HG02970 (cell line): ENCODE measurements around the gene FPR1.

Experiments used
- ATAC-seq: cut with Tn5 transposase; IDR thresholded peaks from one replicate; pipeline ENCODE4 v1.9.1; 2021; ENCODE audit warnings: mild to moderate bottlenecking, moderate library complexity, moderate number of reproducible peaks; ENCODE audit not compliant: unreplicated experiment, low FRiP score

The FPR1 gene

GRCh38 chr19:51710163-51710562, 41.5 kb downstream of the FPR1 start:
- ATAC-seq = no peak

- no peak for ATAC-seq
These were observed 42.1 kb downstream of the FPR1 start for GRCh38 chr19:51709575-51709974.

DNA sequence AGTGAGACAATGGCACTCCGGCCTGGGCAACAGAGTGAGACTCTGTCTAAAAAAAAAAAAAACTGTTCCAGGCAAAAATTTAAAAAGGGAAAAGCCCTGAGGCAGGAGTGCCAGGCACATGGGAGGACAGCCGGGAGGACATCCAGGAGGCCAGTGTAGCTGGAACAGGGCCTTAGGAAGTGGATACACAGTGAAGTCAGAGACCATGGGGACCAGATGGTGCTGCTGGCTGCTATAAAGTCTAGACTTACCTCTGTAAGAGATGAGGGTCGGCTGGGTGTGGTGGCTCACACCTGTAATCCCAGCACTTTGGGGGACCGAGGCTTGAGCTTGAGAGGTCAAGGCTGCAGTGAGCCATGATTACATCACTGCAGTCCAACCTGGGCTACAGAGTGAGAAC, 42.9 kb downstream of the FPR1 start:
- ATAC-seq = no peak

GRCh38 chr19:51706885-51707284, 44.8 kb downstream of the FPR1 start:
- no peak for ATAC-seq

- ATAC-seq = no peak
These were observed 45.4 kb downstream of the FPR1 start for GRCh38 chr19:51706296-51706695.

GRCh38 chr19:51704626-51705025, 47.1 kb downstream of the FPR1 start:
- ATAC-seq = no peak

- ATAC-seq = peak; percentile 87
These were observed 47.8 kb downstream of the FPR1 start for GRCh38 chr19:51703575-51704515.

GRCh38 chr19:51702825-51703574, 48.7 kb downstream of the FPR1 start:
- no peak for ATAC-seq

DNA sequence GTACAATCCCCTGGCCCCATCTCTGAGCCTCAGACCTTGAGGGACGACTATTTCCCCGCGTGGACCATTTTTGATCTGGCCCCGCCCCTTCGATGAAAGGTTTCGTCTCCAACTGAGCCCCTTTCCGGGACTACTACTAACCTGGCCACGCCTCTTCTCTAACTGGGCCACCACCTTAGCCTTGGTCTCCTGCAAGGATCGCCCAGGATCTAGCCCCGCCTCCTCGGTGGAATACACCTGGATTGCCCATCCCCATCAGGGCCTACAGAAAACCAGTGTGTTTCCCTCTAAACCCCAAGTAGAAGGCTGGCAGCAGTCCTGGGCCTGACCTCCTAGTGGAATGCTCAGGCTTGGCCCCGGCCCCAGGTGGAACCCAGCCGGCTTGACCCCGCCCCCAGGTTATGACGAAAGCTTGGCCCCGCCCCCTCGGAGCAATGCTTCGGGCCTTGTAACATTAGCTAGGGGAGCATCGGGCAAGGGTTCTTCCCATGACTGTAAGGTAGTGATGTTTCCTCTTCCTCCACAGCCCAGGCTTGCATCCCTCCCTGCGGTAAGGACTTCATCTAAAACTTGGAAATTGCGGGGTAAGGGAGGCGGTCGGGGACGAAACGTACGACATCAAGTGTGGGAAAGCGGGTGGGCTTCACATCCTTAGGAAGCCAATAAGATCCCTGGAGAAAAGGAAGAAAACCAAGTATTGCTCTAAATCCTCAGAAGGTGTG, 49.4 kb downstream of the FPR1 start:
- ATAC-seq = no peak

DNA sequence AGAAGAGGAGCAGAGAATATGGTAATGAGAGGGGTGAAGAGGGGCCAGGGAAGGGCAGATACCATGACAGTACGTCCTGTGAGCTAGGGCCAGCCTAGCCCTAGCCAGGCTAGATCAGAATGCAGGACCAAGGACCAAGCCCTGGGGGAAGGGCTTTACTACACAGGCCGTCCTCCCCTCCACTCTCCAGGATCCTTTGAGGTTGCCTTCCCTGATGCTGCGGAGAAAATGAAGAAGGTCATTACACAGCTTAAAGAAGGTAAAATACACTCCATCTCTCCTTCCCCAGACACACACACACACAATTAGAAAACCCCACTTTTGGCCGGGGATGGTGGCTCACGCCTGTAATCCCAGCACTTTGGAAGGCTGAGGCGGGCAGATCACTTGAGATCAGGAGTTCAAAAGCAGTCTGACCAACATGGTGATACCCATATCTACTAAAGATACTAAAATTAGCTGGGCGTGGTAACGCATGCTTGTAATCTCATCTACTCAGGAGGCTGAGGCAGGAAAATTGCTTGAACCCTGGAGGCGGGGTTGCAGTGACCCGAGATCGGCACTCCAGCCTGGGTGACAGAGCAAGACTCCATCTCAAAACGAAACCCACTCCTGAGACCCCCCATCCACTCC, 50.1 kb downstream of the FPR1 start:
- ATAC-seq = no peak

DNA sequence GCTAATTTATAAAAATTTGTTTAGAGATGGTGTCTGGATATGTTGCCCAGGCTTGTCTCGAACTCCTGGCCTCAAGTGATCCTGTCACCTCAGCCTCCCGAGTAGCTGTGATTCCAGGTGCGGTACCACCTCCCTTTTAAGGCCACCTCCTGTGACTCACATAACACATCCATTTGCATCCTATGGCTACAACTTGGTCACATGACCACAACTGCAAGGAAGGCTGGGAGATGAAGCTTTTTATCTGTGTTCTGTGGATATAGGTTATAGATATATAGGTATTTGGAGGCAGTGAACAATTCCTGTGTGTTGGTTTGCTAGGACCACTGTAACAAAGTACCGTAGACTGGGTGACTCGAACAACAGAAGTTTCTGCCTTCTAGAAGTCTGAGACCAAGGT, 52.5 kb downstream of the FPR1 start:
- no peak for ATAC-seq

- no peak for ATAC-seq
These were observed 53.4 kb downstream of the FPR1 start for GRCh38 chr19:51698296-51698695.

- ATAC-seq = no peak
These were observed 54.4 kb downstream of the FPR1 start for GRCh38 chr19:51697169-51697776.

- no peak for ATAC-seq
These were observed 55.1 kb downstream of the FPR1 start for GRCh38 chr19:51696606-51697005.
